ENCODE data around the gene KIAA0513.
"Not testable (repeated sequence)": the region's sequence is repeated elsewhere in the genome, so short reads cannot be mapped to it uniquely, and the experiment has no call there.

Gene KIAA0513

GRCh38 chr16:85029981-85030401, 2.4 kb downstream of the KIAA0513 start:
- DNase-seq (ENCODE audit: low read depth): no peak

- DNase-seq (ENCODE audit: low read depth): no peak
These were observed 3.9 kb downstream of the KIAA0513 start for GRCh38 chr16:85031451-85031850.

GRCh38 chr16:85032187-85032586, 4.6 kb downstream of the KIAA0513 start:
- DNase-seq (ENCODE audit: low read depth): not testable (repeated sequence)

- no peak for DNase-seq (ENCODE audit: low read depth)
These were observed 5.6 kb downstream of the KIAA0513 start for GRCh38 chr16:85033171-85033570.

GRCh38 chr16:85034591-85035433, 7.2 kb downstream of the KIAA0513 start:
- no peak for DNase-seq (ENCODE audit: low read depth)

- DNase-seq (ENCODE audit: low read depth): no peak
These were observed 8.8 kb downstream of the KIAA0513 start for GRCh38 chr16:85036236-85037049.

GRCh38 chr16:85037050-85037410, 9.4 kb downstream of the KIAA0513 start:
- DNase-seq (ENCODE audit: low read depth): no peak

- DNase-seq (ENCODE audit: low read depth): no peak
These were observed 10.1 kb downstream of the KIAA0513 start for GRCh38 chr16:85037721-85038120.

- no peak for DNase-seq (ENCODE audit: low read depth)
These were observed 13.1 kb downstream of the KIAA0513 start for GRCh38 chr16:85040685-85041084.

- DNase-seq (ENCODE audit: low read depth): no peak
These were observed 13.9 kb downstream of the KIAA0513 start for GRCh38 chr16:85041219-85042166.

GRCh38 chr16:85042167-85042526, 14.6 kb downstream of the KIAA0513 start:
- DNase-seq (ENCODE audit: low read depth): no peak

GRCh38 chr16:85042606-85043005, 15.0 kb downstream of the KIAA0513 start:
- no peak for DNase-seq (ENCODE audit: low read depth)

- no peak for DNase-seq (ENCODE audit: low read depth)
These were observed 17.5 kb downstream of the KIAA0513 start for GRCh38 chr16:85045077-85045476.

GRCh38 chr16:85045641-85046471, 18.3 kb downstream of the KIAA0513 start:
- DNase-seq (ENCODE audit: low read depth): no peak

GRCh38 chr16:85046472-85046916, 18.9 kb downstream of the KIAA0513 start:
- DNase-seq (ENCODE audit: low read depth): no peak

GRCh38 chr16:85046931-85047866, 19.6 kb downstream of the KIAA0513 start:
- DNase-seq (ENCODE audit: low read depth): no peak

GRCh38 chr16:85047867-85048455, 20.4 kb downstream of the KIAA0513 start:
- no peak for DNase-seq (ENCODE audit: low read depth)

- no peak for DNase-seq (ENCODE audit: low read depth)
These were observed 21.4 kb downstream of the KIAA0513 start for GRCh38 chr16:85048921-85049562.

GRCh38 chr16:85049706-85050305, 22.2 kb downstream of the KIAA0513 start:
- no peak for DNase-seq (ENCODE audit: low read depth)

Measured in stimulated activated CD4-positive, alpha-beta T cell treated with anti-CD3 and anti-CD28 coated beads, Interleukin-2, amount 100 ng/mL, for 4 hours (primary cell).